ENCODE data around the gene MAN2A2.

Gene MAN2A2

DNA sequence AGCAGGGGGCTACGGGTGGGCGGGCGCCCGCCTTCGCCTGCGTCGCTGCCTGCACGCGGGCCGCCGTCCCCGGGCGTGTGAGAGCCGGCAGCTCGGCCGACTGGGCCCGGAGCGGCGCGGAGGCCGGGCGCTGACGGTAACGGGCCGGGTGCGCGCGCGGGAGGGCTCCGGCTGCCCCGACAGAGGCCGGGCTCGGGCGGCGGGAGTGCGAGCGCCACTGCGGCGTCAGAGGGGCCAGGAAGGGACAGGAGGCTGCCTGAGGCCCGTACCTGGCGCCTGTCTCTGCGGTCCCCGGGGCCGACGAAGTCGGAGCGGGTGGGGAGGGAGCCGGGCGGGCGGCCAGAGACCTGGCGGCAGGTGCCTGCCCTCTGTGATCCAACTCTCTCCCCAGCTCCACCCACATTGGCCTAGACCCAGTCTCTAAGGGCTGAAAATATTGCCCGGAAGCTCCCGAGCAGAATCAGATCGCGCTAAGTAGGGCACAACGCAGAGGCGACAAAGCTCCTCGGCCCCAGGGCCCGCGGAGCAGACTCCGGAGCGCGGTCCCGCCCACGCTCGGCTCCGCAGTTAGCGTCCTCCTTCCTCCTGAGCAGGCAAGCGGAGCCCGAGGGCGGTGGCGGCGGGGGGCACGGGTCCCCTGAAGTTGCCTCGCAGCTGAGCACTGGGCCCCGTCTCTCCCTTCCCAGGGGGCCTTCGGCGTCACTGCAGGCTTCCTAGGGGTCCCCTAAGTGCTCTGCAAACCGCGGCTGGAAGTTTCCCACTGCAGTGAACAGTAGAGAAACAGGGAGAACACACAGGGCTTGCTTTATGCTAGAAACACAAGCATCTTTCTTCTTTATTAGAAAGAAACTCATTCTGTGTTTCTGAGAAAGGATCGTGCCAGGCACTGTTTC lies at the start of gene MAN2A2:
TSS of gene MAN2A2 (plus strand) at position 463 of the 893 bp plus-strand sequence. CDS start 906 bp downstream, outside the sequence.
- no peak for DNase-seq

DNA sequence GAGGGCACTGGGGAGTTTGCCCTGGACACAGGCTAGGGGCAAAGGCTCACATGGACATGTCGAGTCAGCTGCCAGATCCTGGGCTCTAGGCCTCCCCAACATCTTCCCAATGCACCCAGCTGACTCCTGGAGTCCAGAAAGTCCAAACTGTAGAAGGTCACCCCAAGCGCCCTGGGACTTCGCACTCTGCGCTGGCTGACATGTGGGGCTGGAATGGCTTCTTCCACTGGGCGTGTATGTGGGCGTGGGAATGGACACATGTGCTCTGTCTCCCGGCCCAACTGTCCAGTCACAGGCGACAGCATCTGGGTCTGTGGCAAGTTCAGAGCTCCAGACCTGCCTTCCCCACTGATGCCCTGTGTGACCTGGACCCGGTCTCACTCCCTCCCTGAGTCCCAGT lies 48.0 kb upstream of the MAN2A2 start:
- DNase-seq: no peak

DNA sequence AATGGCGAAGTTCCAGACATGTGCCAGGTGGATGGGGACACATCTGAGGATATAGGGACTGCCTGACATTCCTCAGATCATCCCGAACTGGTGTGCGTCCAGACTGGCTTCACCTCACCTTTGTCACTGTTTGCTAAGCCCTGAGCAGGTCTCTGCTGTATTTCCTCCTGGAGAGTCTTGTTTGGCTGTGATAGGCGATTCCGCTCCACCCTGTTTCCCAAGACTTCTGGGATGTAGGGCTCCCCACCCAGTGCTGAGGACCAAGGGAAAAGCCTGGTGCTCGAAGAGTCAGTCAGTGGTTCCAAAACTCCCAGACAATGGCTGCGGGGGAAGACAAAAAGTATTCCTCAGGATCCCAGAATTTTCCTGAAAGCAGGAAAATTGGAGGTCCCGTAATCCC lies 45.8 kb upstream of the MAN2A2 start:
- no peak for DNase-seq

DNA sequence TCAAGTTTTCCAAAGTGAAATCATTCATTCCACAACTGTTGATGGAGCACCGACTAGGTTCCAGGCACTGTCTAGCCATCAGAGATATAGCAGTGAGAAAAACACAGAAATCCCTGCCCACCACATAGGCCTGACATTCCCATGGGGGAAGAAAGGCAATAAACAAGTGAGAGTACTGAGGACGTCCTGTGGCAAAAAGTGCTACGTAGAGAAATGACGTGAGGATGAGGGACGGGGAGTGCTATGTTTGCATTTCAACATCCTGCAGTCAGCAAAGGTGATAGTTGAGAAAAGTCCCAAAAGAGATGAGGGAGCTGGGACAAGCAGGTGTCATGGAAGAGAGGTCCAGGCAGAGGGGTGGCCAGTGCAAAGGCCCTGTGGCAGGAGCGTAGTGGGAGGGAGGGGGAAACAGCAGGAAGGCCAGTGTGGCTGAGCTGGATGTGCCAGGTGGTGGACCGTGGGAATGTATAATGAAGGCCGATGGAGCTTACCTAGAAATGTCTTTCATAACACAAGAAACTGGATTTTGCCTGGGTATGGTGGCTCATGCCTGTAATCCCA lies 45.1 kb upstream of the MAN2A2 start:
- no peak for DNase-seq

DNA sequence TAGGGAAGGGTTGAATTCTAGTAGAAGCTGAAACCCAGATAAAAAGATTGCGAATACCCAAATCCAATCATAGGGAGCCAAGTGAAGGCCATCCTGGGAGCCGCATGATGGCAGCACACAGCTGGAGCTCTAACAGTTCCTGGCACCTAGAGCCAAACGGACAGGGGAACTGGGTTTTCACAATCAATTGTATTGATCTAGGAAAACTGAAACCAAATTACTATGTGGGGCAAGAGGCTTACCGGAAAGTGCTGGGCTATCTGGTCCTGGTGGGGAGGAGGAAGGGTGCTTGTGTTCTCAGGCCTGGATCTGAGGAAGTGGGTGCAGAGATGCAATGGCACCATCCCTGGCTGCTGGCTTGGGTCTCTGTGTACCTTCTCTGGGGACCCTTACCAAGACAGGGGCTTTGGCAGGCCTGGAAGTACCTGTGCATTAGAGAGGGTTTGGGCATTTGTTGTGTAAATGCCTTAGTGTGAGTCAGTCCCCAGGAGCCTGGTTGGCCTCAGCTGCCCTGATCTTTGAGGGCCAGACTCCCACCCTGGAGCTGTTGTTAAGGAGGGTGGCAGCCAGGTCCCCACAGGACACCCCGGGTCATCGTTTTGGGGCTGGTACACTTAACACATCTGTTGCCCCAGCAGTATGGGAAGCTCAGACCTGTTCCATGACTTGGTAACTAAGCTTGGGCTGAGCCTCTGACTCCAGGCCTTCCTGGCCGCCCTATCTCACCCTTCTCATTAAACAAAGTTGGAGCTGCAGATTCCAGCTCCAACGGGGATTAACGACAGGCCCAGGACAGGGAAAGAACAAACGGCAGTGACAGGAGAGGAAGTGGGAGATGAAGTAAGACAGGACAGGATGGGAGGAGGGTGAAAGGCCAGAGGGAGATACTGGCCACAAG lies 43.6 kb upstream of the MAN2A2 start:
- DNase-seq: no peak

DNA sequence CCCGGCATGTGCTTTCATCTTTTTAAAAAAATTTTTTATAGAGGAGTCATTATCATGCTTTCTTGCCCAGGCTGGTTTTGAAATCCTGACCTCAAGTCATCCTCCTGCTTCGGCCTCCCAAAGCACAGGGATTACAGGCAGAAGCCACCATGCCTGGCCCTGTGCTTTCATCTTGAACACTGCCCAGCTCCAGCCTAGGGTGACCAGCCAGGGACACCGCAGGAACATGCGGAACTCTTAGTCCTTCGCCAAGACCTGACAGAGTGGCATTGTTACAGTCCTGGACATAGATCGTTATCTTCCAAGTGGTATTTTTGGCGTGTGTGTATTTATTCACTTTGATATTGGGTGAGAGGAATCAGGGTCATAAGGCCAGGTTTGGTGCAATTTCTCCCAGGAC lies 42.7 kb upstream of the MAN2A2 start:
- DNase-seq: no peak

DNA sequence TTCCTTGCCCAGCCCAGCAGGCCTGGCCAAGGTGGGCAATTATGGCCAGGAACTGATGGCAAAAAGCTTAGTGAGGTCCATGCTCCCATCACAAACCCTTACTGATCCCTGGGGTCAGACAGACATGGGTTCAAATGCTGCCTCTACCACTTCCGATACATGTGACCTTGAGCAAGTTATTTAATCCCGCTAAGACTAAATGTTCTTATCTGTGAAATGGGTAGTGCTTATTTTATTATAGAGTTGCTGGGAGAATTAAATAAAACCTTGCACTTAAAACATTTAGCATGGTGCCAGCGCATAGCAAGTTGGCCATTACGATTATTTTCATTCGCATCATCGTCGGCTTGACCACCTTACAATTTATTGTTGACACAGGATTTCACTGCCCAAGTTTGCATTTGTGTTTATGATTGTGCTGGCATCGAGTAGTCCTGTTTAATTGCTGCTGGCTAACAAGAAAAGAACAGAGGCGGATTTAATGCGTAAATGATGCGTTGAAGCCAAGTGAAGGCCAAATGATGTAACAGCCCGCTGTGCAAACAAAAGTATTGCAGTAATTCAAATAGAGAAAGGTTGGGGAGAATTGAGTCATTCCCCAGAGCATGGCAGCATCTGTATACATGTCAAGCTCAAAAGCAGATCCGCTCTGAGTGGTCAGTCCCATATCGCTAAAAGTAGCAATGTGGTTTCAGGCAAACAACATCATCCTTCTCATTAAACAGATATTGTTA lies 42.0 kb upstream of the MAN2A2 start:
- no peak for DNase-seq

DNA sequence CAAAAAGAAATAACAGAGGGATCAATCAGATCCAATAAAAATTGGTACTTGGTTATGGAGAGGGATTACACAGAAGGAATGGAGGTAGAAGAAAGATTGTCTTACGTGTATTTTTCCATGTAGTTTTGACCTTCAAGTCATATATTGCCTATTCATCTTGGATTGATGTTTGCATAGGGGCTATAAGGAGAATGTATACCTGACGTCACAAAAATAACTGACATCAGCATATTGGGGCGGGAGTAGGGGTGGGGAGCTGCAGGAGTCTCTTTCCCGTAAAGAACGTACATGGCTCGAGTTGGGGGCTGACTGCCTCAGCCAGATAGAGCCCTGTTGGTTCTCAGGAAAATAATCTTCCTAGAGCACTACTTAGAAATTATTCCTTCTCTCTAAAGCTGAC lies 40.6 kb upstream of the MAN2A2 start:
- DNase-seq: no peak

DNA sequence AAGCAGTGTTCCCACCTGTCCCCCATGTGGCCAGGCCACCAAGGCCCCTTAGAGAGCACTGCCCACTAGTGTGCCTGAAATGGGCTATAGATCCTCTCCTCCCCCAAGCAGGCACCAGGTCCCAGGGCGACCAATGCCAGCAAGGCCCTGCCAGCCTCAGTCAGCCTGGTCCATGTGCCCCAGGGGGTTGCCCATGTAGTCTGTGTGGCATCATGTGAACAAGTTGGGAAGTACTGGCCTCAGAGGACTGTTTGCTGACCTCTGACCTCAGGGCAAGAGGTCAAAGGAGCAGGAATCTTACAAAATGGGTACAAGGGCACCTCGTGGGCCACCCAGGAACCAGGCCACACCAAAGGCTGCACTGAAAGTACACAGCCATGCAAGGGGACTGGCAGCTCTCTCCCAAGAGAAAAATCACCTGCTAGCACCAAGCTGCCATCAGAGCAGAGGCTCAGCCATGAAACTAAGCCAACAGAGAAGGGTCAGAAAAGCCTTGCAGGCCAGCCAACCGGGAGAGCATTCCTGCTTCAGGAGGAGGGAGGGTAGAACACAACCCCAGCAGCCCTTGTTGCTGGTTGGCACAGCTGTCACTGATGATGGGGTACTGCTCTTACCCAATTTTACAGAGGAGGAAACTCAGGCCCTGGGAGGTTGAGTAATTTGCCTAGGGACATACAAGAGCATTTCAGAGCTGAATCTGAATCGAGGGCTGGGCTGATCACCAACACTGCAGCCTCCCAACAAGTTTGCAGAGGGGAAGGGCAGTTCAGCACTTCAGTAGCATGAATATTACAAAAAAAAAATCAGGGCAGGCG lies 39.9 kb upstream of the MAN2A2 start:
- DNase-seq: no peak

DNA sequence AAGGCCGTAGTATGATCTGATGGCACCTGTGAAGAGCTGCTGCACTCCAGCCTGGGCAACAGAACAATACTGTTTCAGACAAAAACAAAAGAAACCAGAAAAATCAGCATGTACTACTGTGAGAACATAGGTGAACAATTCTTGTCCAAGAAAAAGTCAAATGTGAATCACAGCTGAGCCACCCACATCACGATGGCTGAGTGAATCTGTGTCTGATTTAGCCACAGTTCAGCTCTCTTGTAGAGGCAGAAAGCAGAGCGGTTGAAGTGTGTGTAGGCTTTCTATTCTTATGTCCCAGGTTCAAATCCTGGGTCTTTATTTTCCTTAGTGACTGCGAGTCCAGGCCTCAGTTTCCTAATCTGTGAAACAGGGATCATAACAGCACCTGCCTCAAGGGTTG lies 39.1 kb upstream of the MAN2A2 start:
- no peak for DNase-seq

DNA sequence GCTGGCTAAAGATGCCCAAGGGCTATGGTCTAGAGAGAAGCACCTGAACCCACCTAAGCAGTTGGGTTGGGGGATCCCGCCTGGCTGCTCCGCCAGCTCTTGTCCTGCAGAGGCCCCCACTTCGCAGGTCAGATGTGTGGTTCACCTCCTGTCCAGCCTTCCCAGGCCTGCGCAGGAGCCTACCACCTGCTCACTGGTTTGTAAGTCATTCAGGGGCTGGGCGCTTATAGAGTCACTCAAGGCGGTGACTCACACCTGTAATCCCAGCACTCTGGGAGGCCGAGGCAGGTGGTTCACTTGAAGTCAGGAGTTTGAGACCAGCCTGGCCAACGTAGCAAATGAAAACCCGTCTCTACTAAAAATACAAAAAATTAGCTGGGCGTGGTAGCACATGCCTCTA lies 38.6 kb upstream of the MAN2A2 start:
- DNase-seq: no peak

DNA sequence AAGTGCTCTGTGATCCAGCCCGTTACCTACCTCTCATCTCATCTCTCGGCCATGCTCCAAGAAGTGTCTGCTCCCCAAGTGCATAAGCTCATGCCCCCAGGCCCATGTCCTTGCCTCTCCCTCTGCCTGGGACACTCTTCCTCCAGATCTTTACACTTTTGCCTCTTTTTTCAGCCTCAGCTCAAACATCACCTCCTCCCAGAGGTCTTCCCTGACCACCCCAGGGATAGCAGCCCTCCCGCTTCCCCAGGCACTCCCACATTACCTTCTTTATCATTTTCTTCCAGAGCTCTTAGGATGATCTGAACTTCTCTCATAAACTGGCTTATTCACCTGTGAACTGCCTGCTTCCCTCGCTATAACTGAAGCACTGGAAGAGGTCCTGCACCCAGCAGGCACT lies 37.4 kb upstream of the MAN2A2 start:
- DNase-seq: no peak

DNA sequence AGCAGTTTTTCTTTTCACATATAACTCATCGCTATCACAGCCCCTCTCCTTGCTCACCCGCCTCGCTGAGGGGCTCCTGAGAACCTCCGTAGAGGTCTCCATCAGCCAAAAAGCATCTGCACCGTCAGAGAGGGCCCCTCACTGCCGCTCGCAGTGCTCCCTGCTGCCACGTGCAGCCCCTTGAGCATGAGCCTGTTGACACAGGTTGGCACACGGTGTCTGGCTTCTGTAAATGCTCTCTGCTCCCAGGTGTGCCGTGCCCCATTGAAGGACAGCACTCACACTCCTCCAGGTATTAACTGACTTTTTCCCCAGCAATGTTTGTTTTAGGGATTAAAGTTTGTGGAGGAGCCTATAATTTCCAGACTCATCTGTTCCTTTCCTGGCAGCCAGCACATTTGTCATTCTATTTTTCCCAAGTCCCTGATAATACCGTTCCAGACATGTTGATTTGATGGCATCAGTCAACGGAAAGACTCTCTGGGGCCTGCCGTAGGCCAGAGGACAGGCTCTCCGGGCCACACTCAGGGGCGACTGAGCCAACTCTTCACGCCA lies 36.9 kb upstream of the MAN2A2 start:
- DNase-seq: no peak

DNA sequence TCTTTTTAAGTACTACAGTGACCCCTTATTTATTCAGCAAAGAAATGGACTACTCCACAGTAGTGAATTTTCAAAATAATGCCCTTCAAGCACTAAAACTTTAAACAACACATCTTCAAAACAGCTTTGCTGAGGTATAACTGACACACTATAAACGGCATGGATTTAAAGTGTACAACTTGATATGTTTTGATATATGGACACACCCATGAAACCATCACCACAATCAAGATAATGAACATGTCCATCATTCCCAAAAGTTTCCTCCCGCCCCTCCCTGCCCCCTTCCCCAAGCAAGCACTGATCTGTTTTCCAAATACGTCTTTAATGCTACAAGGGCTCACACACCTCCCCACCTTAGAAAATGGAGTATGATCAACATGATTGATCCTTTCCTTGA lies 36.3 kb upstream of the MAN2A2 start:
- DNase-seq: no peak

DNA sequence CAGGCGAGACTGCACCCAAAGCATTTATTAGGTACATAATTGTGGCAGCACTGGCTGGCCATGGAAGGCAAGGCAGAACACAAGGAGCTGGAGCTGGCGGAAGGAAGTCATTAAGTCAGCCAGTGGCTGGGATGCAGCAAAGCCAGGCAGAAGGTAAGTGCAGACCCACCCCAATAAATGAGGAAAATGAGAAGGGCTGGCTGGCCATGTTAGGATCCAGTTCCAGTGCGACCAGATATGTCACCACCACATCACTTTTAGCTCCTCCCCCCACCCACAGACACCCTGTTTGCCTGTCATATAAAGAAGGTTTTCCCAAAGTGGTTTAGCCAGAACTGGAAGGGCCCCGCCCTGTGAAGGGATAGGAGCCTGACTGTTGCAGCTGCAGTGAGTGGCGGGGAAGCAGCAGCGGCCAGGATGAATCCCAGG lies 34.8 kb upstream of the MAN2A2 start, which contains the start of gene FURIN:
TSS of gene FURIN (plus strand) at position 328 of the 429 bp plus-strand sequence. CDS start 7,153 bp downstream, outside the sequence.
- no peak for DNase-seq

DNA sequence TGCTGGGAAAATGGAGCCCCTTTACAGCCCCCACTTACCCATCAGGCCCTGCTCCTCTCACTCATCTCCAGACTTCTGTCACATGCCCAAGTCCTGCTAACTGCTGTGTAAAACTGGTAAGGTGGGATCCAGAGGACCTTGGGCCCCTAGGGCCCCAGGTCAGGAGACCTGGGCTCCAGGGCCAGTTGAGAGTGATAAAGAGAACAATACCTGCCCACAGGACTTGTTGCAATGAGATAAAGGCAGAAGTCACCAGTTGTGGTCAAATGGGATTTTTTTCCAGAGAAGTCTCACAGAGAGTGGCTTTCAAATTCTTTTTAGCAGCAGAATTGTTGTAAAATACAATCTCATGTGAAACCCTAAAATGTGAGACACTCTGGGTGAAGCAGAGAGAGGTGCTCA lies 34.0 kb upstream of the MAN2A2 start:
- DNase-seq: no peak

DNA sequence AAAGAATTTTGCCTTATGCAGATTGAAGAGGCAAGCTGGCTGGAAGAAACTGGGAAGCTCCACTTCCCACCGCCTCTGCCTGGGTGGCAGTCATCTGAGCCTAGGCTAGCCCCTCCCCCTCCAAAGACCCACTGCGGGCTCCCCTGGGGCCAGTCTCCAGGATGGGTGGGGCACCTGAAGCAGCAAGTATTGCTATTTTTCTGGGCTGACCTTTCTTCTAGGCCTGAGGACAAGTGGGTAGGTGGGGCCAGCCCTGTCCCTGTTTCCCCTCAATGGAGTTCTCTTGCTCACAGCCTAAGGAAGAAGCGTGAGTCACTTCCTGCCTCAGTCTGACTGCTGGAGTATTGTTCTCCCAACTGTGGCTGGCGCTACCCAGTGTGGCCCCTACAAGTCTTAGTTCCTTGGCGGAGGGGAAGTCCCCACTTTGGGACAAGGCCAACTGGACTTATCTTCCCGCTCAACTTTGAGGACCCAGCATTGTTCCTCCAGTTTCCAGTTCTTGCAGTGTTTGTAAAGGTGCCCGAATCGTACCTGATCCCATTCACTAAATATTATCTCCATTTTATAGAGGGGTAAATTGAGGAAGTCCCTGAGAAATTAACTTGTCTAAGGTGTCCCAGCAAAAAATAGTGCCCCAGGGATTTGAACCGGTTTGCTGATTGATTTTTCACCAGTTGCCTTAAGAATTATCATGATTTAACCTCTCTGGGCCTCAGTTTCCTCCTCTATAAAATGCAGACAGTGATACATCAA lies 33.3 kb upstream of the MAN2A2 start:
- DNase-seq: no peak

DNA sequence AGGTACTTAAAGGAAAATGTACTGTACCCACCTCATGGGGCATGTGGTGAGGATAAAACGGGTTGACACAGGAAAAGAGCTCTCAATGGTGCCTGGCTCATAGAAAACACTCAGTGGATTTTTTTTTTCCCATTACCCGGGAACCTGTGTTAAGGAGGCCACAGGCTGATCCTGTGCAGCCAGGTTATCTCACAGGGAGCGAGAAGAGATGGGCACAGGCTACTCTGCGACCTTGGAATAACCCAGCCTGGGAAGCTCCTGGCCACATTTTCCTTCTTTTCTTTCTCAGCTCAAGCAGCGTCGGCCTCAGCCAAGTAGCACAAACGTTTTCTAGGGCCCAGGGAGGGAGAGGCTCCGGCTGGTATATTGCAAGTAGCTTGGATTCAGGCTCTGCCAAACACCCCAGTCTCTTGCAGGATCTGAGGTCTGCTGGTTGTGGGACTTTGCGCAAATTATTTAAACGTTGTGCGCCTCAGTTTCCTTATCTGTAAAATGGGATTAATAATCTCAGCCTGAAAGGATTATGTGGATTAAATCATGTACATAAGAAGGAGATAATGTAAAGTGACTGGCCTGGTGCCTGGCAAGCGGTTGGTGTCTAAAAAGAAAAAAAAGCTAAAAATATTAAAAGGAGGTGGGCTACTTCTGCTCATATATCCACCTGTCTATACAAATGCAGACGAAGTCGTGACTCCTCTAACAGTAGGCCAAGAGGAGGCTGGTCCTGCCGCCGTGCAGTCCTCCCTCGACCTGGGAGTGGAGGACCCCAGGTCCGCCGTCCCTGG lies 32.6 kb upstream of the MAN2A2 start:
- no peak for DNase-seq

DNA sequence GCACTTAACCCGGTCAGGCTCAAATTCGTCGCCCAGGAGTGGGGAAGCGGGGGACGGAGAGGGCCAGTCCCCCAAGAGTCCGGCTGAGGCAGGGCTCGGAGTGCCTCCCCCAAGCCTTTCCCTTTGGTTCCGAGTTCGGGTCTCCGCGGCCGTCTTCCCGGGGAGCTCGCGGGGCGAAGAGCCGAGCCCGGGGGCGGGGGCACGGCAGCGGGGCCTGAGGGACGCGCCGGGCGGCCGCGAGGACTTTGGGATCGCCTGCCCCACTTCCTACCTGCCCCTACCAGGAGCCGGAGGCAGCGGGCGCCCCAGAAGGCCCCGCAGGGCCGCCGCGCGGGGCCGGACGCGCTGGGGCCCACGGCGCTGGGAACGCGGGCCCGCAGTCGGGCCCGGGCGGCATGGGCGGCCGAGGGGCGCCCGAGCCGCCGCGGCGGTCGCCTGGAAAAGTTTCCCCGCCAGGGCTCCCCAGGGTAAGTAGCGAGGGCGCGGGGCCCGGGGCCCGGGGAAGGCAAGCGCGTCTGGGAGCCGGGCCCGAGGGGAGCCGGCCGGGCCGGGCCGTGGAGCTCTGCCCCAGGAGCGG lies 31.9 kb upstream of the MAN2A2 start:
- DNase-seq: no peak

Measured in NCI-H1694 (cell line).